Vagina (tissue), 2 donors: ENCODE data around the gene ATP6V1C2.

ENCODE experiments used
- CTCF ChIP-seq, 3 experiments: fragments of 450-650 bp in 2 of 3; fragments of 200-600 bp in 1 of 3; sonication (generic) in 1 of 3; IDR thresholded peaks; one replicate each; pipeline ENCODE4 v1.5.1; 2017 to 2019; ENCODE audit warnings: antibody characterized with exemption in 3 of 3, mild to moderate bottlenecking in 2 of 3, moderate library complexity in 2 of 3
- POLR2A ChIP-seq, 2 donors: fragments of 450-650 bp; IDR thresholded peaks; one replicate each; pipeline ENCODE4 v1.6.1; 2017; ENCODE audit warnings: antibody characterized with exemption in 2 of 2, mild to moderate bottlenecking in 2 of 2, moderate library complexity in 2 of 2

GRCh38 chr2:10753156-10753555 lies 31.7 kb downstream of the ATP6V1C2 start:
- no peak for TF ChIP-seq CTCF (IDR thresholded peaks at IDR 0.05)
- no peak for TF ChIP-seq POLR2A (IDR thresholded peaks at IDR 0.05)
